ENCODE data around the gene NFKBIB.
"Not testable (repeated sequence)": the region's sequence is repeated elsewhere in the genome, so short reads cannot be mapped to it uniquely, and the experiment has no call there.

Gene NFKBIB

GRCh38 chr19:38869836-38870607 lies 29.7 kb upstream of the NFKBIB start:
- Histone ChIP-seq H3K27ac (peak overlapping the region in 1 of 2 donors; percentile 48), H3K4me3 (peak overlapping the region; percentile 73)
- peak; percentile 55 for TF ChIP-seq CTCF (IDR thresholded peaks at IDR 0.05)
- peak; percentile 85 for DNase-seq (ENCODE audit: low spot score)

GRCh38 chr19:38870612-38871011 lies 29.2 kb upstream of the NFKBIB start:
- DNase-seq (ENCODE audit: low spot score): no peak
- TF ChIP-seq CTCF (IDR thresholded peaks at IDR 0.05): no peak
- Histone ChIP-seq H3K27ac (no peak overlapping the region), H3K4me3 (no peak overlapping the region)

- H3K27ac ChIP-seq; DNase-seq (ENCODE audit: low spot score); H3K4me3 ChIP-seq: not testable (repeated sequence)
These were observed 26.4 kb upstream of the NFKBIB start for GRCh38 chr19:38873400-38873799.

- Histone ChIP-seq H3K4me3 (no peak overlapping the region), H3K27ac (no peak overlapping the region)
- no peak for TF ChIP-seq CTCF (IDR thresholded peaks at IDR 0.05)
- DNase-seq (ENCODE audit: low spot score): no peak
These were observed 23.9 kb upstream of the NFKBIB start for GRCh38 chr19:38875656-38876395.

GRCh38 chr19:38877781-38878574 lies 21.8 kb upstream of the NFKBIB start, which contains the start of gene RINL:
RINL (minus strand) TSS chr19:38878275; CDS start chr19:38876742, 1,533 bp downstream.
- Histone ChIP-seq H3K27ac (peak within 1 kb of the TSS in 1 of 2 donors; percentile 49), H3K4me3 (peak within 1 kb of the TSS; percentile 38)
- DNase-seq (ENCODE audit: low spot score): no peak
- no peak for TF ChIP-seq CTCF (IDR thresholded peaks at IDR 0.05)

- DNase-seq (ENCODE audit: low spot score): no peak
- H3K27ac ChIP-seq: peak overlapping the region in 1 of 2 donors; percentile 49
- no peak overlapping the region for H3K4me3 ChIP-seq
- TF ChIP-seq CTCF (IDR thresholded peaks at IDR 0.05): no peak
These were observed 21.0 kb upstream of the NFKBIB start for GRCh38 chr19:38878575-38879399.

Measured in coronary artery (tissue), 2 donors.